GM19328 (cell line): ENCODE results near the gene TIE1.

Source experiments
- ATAC-seq: cut with Tn5 transposase; IDR thresholded peaks from one replicate; pipeline ENCODE4 v1.9.1; 2021; ENCODE audit warnings: mild to moderate bottlenecking, moderate library complexity; ENCODE audit not compliant: unreplicated experiment

The TIE1 gene

DNA sequence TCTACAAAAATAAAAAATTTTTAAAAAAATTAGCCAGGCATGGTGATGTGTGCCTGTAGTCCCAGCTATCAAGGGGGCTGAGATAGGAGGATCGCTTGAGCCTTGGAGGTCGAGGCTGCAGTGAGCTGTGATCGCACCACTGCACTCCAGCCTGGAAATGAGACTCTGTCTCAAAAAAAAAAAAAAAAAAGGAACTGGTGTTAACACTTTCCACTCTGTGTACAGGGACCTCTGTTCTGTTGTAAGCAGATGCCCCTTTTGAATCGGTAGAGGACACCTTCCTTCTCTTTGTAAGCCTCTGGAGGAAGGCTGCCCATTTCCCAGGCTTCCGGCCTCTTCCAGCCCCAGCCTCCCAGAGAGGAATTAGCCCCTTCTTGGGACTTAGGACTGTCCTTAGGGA lies 8.1 kb upstream of the TIE1 start:
- no peak for ATAC-seq

DNA sequence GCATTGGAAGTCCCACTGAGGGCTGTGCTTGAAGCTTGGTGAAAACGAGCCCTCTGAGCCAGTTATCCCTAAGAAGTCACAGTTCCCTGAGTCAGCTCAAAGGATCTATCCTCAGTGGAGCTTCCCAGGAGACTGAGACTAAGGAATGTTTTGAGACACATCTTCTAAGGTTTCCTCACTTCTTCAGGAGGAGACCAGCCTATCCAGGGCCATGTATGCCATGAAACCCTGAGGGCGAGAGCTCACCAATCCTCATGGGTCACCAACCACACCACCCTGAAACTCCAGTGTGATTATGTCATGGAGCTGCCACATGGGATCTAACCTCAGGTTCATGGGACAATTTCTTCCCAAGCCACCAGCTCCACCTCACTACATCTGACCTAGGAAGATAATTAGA lies 7.6 kb upstream of the TIE1 start:
- ATAC-seq, result no peak

DNA sequence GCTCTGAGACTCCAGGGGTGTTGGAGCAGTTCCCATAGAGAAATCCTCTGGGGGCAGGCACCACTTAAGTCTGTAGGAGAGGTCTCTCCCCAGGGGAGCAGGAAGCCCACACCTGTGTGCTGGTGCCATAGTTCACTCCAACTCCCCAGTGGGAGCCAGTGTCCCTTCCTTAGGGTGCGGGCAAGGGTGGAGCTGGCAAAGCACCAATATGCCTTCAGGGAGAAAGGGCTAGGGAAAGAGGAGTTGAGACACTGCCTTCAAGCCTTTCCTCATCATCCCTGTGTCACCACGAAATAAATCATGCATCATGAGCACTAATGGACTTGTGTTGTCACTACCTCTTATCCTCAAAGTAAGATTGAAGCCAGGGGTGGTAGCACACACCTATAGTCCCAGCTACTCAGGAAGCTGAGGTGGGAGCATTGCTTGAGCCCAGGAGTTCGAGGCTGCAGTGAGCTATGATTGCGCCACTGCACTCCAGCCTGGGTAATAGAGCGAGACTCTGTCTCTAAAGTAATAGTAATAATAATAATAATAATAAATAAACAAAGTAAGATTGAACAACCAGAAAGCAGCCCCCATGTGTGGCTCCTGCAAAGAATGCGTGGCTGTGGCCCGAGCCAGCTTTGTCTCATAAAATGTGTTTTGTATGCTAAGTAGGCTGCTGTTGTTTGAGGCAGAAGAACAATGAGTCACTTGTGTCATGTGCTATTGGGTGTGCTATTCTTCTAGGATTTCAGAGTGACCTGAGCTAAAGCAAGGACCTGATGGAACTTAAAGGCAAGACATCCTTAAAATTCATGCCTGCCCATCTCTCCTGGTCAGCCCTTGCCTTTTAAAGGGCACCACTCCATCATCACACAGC lies 6.7 kb upstream of the TIE1 start:
- no peak for ATAC-seq

DNA sequence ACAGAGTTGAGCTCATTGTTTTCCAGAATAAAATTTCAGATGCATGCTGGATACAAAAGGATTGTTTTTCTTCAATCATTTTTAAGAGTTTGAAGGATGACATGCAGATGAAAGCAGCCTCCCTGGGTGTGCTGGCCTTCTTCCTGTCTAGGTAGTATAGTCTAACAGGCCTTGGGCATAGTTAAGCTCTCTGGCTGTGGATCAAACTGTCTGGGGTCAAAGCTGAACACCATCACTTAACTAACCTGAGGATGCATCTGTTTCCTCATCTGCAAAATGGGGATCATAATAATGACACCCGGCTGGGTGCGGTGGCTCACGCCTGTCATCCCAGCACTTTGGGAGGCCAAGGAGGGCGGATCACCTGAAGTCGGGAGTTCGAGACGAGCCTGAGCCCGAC lies 6.0 kb upstream of the TIE1 start:
- no peak for ATAC-seq

DNA sequence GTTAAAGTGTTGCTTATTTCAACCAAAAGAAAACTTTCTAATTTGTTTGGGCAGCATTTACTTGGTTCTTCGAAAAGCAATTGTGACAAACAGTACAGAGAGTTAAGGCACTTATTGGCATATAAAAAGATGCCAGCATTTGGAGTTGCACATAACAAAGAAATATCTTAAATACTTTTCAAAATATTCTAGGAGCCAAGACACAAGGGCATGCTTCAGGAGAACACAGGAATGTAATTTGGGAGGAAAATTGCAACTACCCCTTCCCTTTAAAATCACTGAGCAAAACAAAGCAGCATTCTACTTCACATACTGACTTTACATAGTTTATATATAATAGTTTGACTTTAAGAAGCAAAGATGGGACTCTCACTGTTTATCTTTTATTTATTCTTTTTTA lies 4.6 kb upstream of the TIE1 start:
- no peak for ATAC-seq

DNA sequence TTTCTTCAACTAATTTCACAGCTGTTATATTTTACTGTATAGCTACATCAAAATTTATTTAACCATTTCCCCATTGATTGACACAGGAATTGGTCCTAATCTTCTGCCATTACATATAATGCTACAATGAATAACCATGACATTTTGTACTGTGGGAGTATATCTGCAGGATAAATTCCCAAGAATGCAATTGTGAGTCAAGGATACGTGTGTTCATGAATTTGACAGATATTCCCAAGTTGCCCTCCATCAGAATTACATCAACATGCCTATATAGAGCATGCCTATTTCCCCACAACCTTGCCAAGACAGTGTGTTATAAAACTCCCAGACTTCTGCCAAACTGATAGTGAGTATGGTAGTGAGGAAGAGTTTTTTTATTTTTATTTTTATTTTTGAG lies 2.7 kb upstream of the TIE1 start:
- ATAC-seq, result no peak

DNA sequence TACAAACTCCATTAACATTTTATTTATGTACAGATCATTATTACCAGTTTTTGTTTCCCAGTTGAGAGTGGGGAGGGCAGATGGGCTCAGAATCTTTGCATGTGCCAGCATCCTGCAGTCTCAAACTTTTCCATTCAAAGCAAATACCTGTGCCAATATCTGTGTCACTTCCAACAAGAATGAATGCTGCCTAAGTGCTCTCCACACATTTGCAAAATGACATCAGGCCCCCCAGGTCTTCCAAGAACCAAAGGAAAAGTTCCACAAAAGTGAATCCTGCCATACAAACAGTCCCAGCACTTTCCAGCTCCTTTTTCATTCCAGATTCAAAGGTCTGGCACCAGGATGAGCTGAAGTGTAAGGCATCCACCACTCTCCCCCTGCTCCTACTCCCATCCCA lies 1.7 kb upstream of the TIE1 start:
- no peak for ATAC-seq

DNA sequence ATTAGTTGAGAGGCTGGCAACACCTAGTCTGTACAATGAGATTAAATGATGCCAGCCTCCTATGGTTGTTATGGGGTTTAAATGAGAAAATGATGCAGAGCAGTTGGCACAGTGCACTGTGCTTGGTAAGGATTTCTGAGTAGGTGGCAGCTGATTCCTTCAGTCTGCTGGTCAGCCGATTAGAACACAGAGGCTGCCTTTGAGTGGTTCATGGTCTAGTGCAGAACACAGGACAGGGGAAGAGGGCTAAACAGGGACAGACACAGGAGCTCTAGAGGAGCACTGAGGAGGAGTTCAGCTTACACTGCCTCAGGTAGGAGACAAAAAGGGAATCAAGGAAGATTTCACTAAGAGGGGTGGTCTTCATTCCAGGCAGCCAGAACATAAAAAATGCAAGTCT lies 1.4 kb downstream of the TIE1 start:
- ATAC-seq, result no peak

DNA sequence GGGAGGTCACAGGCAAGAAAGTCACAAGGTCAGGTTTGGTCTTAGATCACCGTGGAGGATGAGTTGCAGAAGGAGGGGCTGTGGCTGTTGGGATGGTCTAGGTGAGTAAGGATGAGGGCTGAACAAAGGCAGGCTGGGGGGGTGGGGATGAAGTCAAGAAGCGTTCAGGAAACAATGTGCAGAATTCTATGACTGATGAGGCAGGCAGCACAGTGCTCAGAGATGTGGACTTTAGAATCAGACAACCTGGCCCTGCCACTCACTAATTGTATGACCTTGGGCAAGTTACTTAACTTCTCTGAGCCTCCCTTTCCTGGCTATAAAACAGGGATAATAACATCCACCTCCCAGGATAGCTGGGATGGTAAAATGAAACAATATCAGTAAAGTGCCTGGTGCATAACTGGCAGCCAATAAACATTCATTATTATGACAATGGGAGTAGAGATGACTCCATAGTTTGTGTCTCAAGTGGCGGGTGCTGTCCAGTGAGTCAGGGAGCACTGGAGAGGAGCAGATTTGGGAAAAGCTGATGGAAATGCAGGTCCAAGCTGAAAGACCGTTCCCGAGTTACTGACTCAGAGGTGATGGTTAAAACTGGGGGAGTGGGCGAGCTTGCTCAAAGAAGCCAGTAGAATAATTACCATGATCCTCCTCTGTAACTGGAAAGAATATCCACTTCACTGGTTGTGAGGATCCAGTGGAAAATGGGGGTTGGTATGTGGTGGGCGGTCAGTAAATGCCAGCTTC lies 2.1 kb downstream of the TIE1 start:
- no peak for ATAC-seq

DNA sequence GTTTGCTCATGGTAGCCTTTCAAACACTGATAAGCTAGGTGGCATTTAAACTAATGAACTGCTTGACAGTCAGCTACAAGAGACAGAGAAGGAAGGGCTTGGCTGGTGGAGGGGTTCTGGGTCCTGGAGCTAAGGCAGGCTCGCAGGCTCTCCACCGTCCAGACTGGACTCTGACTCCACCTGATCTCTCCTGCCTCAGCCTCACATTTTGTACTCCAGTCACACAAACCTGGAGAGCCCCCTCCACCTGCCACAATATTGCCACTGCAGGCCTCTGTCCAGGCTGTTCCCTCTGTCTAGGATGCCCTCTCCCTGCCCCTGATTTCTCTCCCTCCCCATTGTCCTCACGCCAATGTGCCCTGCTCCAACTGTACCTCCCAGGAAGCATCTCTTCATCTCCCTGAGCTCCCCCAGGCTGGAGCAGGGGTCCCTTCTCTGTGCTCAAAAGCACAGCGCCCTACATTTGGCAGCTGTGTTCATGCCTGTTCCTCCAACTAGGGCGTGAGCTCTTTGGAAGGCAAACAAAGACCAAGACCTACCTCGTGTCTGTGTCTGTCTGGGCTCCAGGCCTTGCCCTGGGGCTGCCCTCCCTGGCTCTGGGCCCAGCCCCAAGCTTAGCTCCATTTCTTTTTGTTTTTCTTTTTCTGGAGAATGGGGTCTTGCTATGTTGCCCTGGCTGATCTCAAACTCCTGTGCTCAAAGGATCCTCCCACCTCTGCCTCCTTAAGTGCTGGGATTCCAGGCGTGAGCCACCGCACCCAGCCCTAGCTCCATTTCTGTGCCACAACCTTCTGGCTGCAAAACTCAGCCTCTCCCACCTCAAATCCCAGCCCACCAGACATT lies 2.9 kb downstream of the TIE1 start:
- ATAC-seq, result no peak

DNA sequence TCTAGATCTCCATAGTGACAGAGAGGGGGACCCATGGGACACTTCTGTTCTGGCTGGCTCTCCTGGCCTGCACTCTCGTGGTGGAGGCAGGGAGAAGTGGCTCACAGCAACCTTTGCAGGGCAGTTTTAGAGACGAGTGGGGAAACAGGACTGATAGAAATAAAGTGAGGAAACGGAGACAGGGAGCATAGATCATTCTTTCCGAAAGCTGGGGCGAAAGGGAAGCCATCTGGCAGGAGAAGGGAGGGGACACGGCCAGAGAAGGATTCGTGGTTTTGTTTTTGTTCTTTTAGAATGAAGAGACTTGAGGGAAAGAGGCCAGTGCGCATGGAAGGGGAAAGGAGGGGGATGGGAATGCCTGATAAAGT lies 3.5 kb downstream of the TIE1 start:
- no peak for ATAC-seq

DNA sequence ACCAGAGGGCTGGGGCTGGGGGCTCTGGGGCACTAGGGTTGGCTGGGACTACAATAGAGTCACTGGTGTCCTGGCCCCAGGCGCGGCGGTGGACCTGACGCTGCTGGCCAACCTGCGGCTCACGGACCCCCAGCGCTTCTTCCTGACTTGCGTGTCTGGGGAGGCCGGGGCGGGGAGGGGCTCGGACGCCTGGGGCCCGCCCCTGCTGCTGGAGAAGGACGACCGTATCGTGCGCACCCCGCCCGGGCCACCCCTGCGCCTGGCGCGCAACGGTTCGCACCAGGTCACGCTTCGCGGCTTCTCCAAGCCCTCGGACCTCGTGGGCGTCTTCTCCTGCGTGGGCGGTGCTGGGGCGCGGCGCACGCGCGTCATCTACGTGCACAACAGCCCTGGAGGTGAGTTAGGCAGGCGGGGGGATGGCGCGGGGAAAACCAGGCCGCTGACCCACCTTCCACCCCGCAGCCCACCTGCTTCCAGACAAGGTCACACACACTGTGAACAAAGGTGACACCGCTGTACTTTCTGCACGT lies 4.1 kb downstream of the TIE1 start:
- ATAC-seq, result no peak

DNA sequence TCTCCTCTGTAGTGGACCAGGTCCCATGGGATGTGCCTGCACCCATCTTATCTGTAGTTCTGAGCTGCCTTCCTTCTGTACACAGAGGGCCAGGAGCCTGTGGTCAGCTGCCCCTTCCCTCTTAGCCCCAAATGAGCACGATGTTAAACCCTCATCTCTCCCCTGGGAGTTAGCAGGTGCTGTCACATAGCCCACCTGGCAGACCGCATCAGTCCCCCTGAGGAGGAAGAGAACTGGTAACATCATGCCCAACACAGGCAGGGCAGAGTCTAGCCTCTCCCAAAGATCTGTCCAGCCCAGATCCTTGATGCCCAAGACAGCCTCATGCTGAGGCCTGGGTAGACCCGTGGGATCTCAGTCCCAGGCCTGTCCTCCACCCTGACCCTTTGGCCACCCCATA lies 4.7 kb downstream of the TIE1 start:
- no peak for ATAC-seq

DNA sequence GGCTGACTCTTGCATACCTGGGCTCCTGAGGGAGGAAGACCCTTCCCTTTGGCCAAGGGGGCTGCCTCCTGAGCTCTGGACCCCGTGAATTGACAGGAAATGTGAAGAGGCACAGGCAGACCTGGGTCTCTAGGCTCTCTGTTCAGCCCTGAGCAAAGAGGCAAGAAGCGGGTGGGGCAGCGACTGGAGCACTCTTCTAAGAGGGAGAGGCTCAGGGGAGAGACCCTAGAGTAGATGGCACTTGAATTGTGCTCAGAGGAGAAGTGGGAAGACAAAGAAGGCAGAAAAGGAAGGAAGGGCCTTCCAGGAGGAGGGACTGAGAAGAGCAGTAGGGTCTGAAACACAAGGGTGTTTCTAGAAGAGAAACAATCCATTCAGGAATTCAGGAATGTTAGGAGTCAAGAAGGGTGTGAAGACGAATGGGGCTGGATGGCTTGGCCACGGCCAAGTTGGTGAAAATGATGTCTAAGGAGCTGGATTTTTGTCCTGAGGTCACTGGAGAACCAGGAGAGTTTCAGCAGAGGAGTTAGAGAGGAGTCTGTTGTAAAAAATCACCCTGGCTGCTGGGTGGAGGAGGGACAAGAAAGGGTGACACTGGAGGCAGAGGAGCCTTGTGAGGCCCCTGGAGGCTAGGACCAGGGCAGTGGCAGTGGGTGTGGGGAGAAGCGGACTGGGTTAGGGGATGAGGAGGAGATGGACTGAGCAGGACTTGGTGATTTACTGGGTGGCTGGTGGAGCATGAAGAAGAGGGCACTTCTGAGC lies 5.3 kb downstream of the TIE1 start:
- ATAC-seq, result no peak

DNA sequence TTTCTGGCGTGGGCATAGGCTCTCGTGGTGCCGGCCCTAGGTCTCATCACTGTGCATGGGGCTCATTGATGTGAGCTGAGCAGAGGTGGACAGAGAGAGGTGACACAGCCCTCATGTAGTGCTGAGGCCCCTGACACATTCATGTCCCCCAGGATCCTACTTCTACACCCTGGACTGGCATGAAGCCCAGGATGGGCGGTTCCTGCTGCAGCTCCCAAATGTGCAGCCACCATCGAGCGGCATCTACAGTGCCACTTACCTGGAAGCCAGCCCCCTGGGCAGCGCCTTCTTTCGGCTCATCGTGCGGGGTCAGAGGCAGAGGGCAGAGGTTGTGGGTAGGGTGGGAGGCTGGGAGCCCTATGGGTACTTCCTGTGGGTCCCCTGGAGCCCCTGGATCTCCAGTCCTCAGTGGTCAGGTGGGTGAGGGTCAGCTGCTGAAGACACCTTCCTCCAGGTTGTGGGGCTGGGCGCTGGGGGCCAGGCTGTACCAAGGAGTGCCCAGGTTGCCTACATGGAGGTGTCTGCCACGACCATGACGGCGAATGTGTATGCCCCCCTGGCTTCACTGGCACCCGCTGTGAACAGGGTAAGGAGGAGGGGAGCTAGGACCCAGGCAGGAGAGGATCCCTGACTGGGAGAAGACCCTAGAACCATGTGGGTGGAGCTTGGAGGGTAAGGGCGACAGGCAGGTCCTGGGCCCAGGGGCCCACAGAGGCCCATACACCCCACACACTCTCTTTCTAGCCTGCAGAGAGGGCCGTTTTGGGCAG lies 6.1 kb downstream of the TIE1 start:
- no peak for ATAC-seq

DNA sequence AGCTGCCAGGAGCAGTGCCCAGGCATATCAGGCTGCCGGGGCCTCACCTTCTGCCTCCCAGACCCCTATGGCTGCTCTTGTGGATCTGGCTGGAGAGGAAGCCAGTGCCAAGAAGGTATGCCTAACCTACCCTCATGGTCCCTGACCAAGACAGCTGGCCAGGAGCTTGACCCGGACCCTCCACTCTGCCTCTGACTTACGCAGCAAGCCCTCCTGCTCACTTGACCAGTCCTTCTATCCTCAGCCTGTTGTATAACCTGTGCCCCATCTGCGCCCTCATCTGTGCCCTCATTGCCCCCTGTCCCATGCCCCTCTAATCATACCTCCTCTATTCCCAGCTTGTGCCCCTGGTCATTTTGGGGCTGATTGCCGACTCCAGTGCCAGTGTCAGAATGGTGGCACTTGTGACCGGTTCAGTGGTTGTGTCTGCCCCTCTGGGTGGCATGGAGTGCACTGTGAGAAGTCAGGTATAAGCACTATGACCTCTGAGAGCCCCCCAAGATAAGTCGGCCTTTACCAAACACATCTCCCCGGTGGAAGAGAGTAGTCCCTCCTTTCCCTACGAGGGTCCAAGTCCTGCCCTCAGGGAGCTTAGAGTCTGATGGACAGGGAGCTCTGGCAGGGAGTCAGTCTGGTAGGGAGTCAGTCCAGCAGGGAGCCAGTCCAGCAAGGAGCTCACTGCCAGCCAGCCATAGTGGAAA lies 6.8 kb downstream of the TIE1 start:
- no peak for ATAC-seq

DNA sequence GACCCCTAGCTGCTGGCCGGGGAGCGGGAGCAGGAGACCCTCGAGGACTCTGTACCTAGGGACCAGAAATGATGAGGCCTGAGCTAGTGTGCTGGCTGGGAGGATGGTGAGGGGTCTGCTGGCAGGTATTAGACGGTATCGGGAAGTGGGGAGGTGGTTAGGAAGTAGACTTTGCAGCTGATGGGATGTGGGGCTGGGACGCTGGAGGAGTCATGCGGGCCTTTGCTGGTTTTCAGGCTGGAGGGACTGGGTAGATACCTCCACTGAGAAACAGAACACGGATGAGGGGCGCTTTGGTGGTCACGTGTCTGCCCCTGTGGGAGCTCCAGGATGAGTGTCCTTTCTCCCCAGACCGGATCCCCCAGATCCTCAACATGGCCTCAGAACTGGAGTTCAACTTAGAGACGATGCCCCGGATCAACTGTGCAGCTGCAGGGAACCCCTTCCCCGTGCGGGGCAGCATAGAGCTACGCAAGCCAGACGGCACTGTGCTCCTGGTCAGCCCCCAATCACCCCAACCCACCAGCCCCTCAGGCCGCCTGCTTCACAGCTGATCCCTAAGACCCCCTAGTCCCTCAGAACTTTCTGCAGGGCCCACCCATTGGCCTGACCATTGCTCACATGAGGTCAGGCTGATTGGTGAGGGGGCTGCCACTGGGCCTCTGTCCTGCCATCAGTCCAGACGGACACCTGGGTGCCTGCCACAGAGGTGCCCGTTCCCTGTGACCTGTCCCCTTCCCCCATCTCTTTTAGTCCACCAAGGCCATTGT lies 8.0 kb downstream of the TIE1 start:
- no peak for ATAC-seq

DNA sequence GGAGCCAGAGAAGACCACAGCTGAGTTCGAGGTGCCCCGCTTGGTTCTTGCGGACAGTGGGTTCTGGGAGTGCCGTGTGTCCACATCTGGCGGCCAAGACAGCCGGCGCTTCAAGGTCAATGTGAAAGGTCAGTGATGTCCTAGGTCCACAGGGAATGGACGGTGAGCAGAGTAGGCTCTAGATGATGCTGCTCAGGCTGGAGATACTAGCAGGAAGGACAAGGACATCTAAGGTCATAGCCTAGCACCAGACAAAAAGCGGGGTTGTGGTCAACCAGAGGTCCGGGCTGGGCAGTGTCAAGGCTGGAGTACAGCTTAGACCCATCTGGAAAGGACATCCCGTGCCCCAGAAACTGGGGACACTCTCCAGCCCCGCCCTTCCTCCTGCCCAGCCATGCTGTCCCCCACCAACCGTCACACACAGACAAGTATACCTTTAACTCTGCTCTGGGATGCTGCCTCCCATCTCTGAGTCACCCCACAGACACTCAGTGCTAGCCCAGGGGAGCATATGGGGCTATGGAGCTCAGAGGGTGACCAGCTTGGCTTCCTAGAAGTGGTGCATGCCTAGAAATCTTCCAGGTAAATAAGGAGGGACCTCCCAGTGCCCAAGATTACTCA lies 8.7 kb downstream of the TIE1 start:
- no peak for ATAC-seq
